Stimulated activated naive B cell treated with anti-CD40 and anti-IgM and Interleukin-4, amounts not matched to agents 10 μg/mL and 1 μg/mL and 100 μg/mL, for 72 hours (primary cell): ENCODE measurements around the gene MKX.

Source experiments
- ATAC-seq, 2 donors: fragments of 150-1000 bp; cut with Tn5 transposase; replicated peaks; 2 replicates each; pipeline ENCODE4 v1.10.0; 2021; ENCODE audit warnings: moderate library complexity in 1 of 2
- DNase-seq: peaks from one replicate; pipeline ENCODE4 v3.0.0; 2021
- H3K27ac Mint-ChIP-seq: one replicate; pipeline ENCODE4 v1.8.0; 2022; ENCODE audit warnings: mild to moderate bottlenecking, mixed read lengths
- H3K27me3 Mint-ChIP-seq, 2 donors: one replicate each; pipeline ENCODE4 v1.8.0; 2022; ENCODE audit warnings: mixed read lengths in 2 of 2
- H3K36me3 Mint-ChIP-seq, 2 donors: one replicate each; pipeline ENCODE4 v1.8.0; 2022; ENCODE audit warnings: mixed read lengths in 2 of 2, mild to moderate bottlenecking in 1 of 2
- H3K4me1 Mint-ChIP-seq, 2 donors: one replicate each; pipeline ENCODE4 v1.8.0; 2022; ENCODE audit warnings: mixed read lengths in 2 of 2, mild to moderate bottlenecking in 1 of 2
- H3K4me3 Mint-ChIP-seq, 2 donors: one replicate each; pipeline ENCODE4 v1.8.0; 2022; ENCODE audit warnings: mild to moderate bottlenecking in 2 of 2, mixed read lengths in 2 of 2, moderate library complexity in 1 of 2
- H3K9me3 Mint-ChIP-seq, 2 donors: one replicate each; pipeline ENCODE4 v1.8.0; 2022; ENCODE audit warnings: mixed read lengths in 2 of 2, mild to moderate bottlenecking in 1 of 2

The MKX gene

GRCh38 chr10:27637601-27638000, 108.0 kb downstream of the MKX start:
- H3K27ac Mint-ChIP-seq, result no peak overlapping the region
- peaks cover 10% of the 10 kb centered on the region in 2 donors for H3K9me3 Mint-ChIP-seq
- no peak for DNase-seq
- no peaks in the 10 kb centered on the region for H3K4me1 Mint-ChIP-seq
- H3K36me3 Mint-ChIP-seq, result no peaks in the 10 kb centered on the region
- H3K4me3 Mint-ChIP-seq, result no peak overlapping the region
- no peaks in the 10 kb centered on the region for H3K27me3 Mint-ChIP-seq
- ATAC-seq, result no peak

GRCh38 chr10:27636816-27637215, 108.8 kb downstream of the MKX start:
- no peak overlapping the region for H3K4me3 Mint-ChIP-seq
- ATAC-seq, result no peak
- no peaks in the 10 kb centered on the region for H3K27me3 Mint-ChIP-seq
- no peaks in the 10 kb centered on the region for H3K4me1 Mint-ChIP-seq
- H3K9me3 Mint-ChIP-seq, result peaks cover 4 to 5% of the 10 kb centered on the region in 2 donors
- no peak overlapping the region for H3K27ac Mint-ChIP-seq
- no peaks in the 10 kb centered on the region for H3K36me3 Mint-ChIP-seq
- no peak for DNase-seq

GRCh38 chr10:27635699-27636270, 109.8 kb downstream of the MKX start:
- ATAC-seq, result no peak
- no peaks in the 10 kb centered on the region for H3K4me1 Mint-ChIP-seq
- no peak for DNase-seq

GRCh38 chr10:27635290-27635689, 110.3 kb downstream of the MKX start:
- Mint-ChIP-seq H3K36me3 (no peaks in the 10 kb centered on the region), H3K27ac (no peak overlapping the region)

More at GRCh38 chr10:27635699-27636270, 109.8 kb downstream of the MKX start:
- H3K36me3 Mint-ChIP-seq, result no peaks in the 10 kb centered on the region
- no peaks in the 10 kb centered on the region for H3K27me3 Mint-ChIP-seq
- no peak overlapping the region for H3K4me3 Mint-ChIP-seq
- no peak overlapping the region for H3K27ac Mint-ChIP-seq
- peaks cover 4 to 5% of the 10 kb centered on the region in 2 donors for H3K9me3 Mint-ChIP-seq

GRCh38 chr10:27628621-27629020, 117.0 kb downstream of the MKX start:
- Mint-ChIP-seq H3K4me3 (no peak overlapping the region), H3K27me3 (peaks cover 21 to 29% of the 10 kb centered on the region in 2 donors), H3K27ac (no peak overlapping the region), H3K36me3 (no peaks in the 10 kb centered on the region), H3K9me3 (peaks cover 3 to 5% of the 10 kb centered on the region in 2 donors), H3K4me1 (no peaks in the 10 kb centered on the region)
- ATAC-seq, result no peak
- DNase-seq, result no peak

More at GRCh38 chr10:27635290-27635689, 110.3 kb downstream of the MKX start:
- Mint-ChIP-seq H3K4me1 (no peaks in the 10 kb centered on the region), H3K4me3 (no peak overlapping the region), H3K9me3 (peaks cover 4 to 5% of the 10 kb centered on the region in 2 donors), H3K27me3 (no peaks in the 10 kb centered on the region)
- DNase-seq, result no peak
- ATAC-seq, result no peak

- H3K27ac Mint-ChIP-seq, result no peak overlapping the region
- no peaks in the 10 kb centered on the region for H3K4me1 Mint-ChIP-seq
- ATAC-seq (no peak), DNase-seq (no peak)
- H3K36me3 Mint-ChIP-seq, result no peaks in the 10 kb centered on the region
- H3K4me3 Mint-ChIP-seq, result no peak overlapping the region
- no peaks in the 10 kb centered on the region for H3K9me3 Mint-ChIP-seq
- peaks cover 24 to 33% of the 10 kb centered on the region in 2 donors for H3K27me3 Mint-ChIP-seq
These were observed 118.7 kb downstream of the MKX start for GRCh38 chr10:27626890-27627289.

- ATAC-seq (no peak), DNase-seq (no peak)
- no peaks in the 10 kb centered on the region for H3K9me3 Mint-ChIP-seq
- no peaks in the 10 kb centered on the region for H3K36me3 Mint-ChIP-seq
- H3K27me3 Mint-ChIP-seq, result peaks cover 24 to 39% of the 10 kb centered on the region in 2 donors
- no peaks in the 10 kb centered on the region for H3K4me1 Mint-ChIP-seq
- H3K27ac Mint-ChIP-seq, result no peak overlapping the region
- no peak overlapping the region for H3K4me3 Mint-ChIP-seq
These were observed 120.0 kb downstream of the MKX start for GRCh38 chr10:27625452-27626211.

GRCh38 chr10:27624941-27625340, 120.7 kb downstream of the MKX start:
- DNase-seq, result no peak
- no peak overlapping the region for H3K4me3 Mint-ChIP-seq
- H3K9me3 Mint-ChIP-seq, result no peaks in the 10 kb centered on the region
- no peaks in the 10 kb centered on the region for H3K36me3 Mint-ChIP-seq
- H3K27me3 Mint-ChIP-seq, result peaks cover 24 to 36% of the 10 kb centered on the region in 2 donors
- no peak overlapping the region for H3K27ac Mint-ChIP-seq
- ATAC-seq, result no peak
- H3K4me1 Mint-ChIP-seq, result no peaks in the 10 kb centered on the region
